HG03103 (cell line): ENCODE measurements around the gene PAPPA.

ENCODE experiments used
- ATAC-seq: cut with Tn5 transposase; IDR thresholded peaks from one replicate; pipeline ENCODE4 v1.9.1; 2021; ENCODE audit warnings: low read depth; ENCODE audit not compliant: unreplicated experiment

PAPPA gene

GRCh38 chr9:116219686-116220085 is 66.1 kb downstream of the PAPPA start:
- no peak for ATAC-seq

GRCh38 chr9:116223926-116224325 is 70.3 kb downstream of the PAPPA start:
- ATAC-seq = no peak

GRCh38 chr9:116230051-116230632 is 76.6 kb downstream of the PAPPA start:
- no peak for ATAC-seq

DNA sequence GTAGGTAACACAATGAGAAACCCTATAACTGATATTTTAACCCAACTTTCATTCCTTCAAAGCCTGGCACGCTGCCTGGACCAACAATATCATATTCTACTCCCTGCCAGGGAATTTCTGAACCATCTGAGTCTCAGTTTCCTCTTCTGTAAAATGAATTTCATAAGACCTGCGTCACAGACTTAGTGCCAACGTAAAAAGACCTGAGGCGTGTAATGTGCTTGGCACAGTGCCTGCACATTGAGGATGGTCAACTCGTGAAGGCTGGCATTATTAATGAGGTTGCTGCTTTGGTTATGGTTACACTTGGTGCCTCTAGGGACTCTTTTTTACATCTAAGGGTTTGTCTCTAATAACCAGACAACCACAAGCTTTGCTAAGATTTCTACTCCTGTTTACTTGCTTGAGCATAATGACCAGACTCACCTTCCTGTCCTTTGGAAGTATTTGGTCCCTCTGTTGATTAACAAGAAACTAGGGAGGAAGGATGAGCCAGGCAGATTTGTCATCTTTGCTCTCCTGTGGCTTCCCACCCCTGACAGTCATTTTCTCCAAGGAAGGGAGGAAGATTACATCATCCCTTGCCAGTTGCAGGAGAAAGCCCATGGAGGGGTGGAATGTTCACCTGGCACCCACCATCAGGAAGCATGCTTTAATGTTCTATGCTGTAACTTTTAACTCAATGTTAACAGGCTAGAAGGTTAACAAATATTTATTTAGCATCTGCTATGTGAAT is 79.0 kb downstream of the PAPPA start:
- ATAC-seq = no peak

GRCh38 chr9:116233160-116233530 is 79.6 kb downstream of the PAPPA start:
- no peak for ATAC-seq

- ATAC-seq = no peak
Observed at GRCh38 chr9:116234081-116234480, 80.5 kb downstream of the PAPPA start.

GRCh38 chr9:116236979-116237378 is 83.4 kb downstream of the PAPPA start:
- ATAC-seq = no peak

DNA sequence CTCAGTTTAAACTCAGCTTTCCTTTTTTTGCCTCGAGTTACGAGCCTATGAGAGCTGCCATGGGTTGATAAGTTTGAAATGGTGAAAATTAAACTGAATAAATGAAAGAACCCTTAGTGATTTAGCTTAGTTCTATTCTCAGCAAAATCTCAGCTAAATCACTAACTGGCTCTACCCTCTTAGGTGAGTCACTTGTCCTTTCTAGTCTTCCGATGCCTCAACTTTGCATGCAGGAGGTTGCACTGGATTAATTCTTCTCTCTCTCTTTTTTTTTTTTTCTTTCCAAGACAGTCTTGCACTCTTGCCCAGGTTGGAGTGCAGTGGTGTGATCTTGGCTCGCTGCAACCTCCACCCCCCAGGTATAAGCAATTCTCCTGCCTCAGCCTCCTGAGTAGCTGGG is 83.9 kb downstream of the PAPPA start:
- ATAC-seq = no peak

- no peak for ATAC-seq
Observed at GRCh38 chr9:116238225-116238624, 84.6 kb downstream of the PAPPA start.

- ATAC-seq = no peak
Observed at GRCh38 chr9:116238776-116239340, 85.3 kb downstream of the PAPPA start.

- no peak for ATAC-seq
Observed at GRCh38 chr9:116243708-116244107, 90.1 kb downstream of the PAPPA start.

DNA sequence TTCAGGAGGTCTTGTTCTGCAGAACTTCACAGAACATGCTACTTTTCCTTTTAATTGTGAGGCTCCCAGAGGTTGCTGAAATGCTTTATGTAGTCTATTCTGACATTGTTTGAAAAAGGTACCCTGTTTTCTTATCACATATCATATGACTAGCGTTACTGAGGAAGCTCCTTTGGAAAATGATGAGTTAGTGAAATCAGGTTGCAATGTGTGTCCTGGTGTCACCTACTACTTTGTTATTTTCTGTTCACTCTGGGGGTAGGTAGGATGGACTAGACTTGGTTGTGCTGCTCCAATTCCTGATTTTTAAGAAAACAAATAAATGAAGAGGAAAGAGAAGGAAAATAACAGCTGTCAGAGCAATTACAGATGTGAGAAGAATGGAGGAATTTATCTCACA is 93.7 kb downstream of the PAPPA start:
- no peak for ATAC-seq

- no peak for ATAC-seq
Observed at GRCh38 chr9:116247791-116248374, 94.3 kb downstream of the PAPPA start.

GRCh38 chr9:116250891-116251290 is 97.3 kb downstream of the PAPPA start:
- no peak for ATAC-seq

- ATAC-seq = no peak
Observed at GRCh38 chr9:116251366-116251765, 97.8 kb downstream of the PAPPA start.

DNA sequence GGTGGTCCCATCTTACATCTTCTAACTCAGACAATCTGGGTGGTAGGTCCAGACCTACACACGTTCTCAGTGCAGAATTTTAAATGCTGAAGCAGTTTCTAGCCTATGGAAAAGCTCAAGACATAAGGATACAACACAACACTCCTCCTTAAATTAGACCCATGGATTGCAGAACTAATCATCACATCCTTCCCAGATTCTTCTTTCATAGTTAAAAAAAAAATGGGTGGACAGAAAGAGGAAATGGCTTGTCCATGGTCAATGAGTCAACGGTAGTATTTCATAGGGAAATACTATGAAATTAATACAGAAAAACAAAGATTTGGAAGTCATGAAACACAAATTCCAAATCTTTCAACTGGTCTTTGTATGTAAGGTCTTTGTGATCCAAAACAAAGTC is 106.9 kb downstream of the PAPPA start:
- no peak for ATAC-seq

DNA sequence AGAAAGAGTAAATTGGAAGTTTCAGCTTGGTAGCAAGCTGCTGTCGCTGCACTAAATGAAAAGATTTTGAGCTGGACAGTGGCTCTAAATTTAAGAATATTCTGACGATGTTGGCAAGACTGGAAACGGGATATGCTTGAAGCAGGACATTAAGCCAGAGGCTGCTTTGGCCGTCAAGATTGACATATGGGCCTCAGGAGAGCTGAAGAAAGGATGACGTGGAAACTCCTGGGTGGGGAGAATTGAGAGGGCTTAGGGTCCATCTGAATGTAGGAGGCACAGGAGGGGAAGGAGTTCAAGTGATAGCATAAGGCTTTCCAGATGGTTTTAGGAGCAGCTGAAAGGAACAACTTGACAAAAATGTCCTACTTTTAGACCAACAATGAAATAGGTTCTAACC is 108.9 kb downstream of the PAPPA start:
- ATAC-seq = no peak

GRCh38 chr9:116264361-116264760 is 110.8 kb downstream of the PAPPA start:
- no peak for ATAC-seq

DNA sequence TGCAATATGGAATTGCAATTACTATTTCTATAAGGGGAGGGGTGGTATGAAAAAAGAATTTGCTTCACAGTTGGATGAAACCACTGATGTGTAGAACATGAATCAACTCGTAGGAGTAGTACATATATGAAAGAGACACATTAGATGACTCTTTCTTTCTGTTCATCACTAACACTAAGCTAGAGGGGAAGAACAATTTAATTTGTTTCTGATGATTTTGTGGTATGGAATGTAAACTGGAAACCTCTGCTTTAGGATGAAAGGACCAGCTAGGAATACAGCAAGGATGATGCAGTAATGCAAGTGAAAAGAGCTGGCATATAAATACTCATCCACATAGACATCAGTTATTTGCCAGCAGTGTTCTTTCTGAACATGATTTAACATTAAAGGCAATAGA is 113.4 kb downstream of the PAPPA start:
- ATAC-seq = no peak

DNA sequence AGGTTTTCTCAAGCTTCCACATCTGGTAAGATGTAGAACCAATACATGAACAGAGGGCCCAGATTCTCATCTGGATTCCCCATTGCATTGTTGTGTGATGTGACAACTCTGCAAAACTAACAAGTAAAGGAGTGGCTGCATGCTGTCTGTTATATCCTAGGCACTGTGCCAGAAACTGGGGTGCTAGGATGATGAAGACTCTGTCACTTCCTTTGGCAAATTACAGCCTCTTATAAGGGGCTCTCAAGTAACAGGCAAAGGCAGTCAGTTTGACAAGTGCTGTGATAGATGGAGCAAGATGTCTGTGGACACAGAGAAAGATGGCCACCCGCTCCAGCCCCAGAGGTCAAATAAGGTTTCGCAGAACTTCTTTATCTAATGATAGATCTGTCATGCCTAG is 115.7 kb downstream of the PAPPA start:
- no peak for ATAC-seq

DNA sequence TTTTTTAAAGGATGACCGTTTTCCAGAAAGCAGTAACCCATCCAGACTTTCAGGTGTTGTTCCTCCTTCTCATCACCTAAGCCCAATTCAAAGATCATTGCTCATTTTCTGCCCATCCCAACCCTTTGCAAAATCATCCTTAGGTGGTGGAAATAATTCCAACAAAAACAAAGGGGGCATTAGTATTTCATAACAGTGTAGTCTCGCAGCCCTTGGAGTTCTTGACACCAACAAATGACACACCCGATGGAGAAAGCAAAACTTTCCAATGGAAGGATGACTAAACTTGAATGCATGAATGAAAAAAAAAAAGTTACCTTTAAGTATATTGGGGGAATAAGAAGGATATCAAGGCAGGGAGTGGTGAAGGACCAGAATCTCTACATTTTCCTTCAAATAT is 117.0 kb downstream of the PAPPA start:
- no peak for ATAC-seq

DNA sequence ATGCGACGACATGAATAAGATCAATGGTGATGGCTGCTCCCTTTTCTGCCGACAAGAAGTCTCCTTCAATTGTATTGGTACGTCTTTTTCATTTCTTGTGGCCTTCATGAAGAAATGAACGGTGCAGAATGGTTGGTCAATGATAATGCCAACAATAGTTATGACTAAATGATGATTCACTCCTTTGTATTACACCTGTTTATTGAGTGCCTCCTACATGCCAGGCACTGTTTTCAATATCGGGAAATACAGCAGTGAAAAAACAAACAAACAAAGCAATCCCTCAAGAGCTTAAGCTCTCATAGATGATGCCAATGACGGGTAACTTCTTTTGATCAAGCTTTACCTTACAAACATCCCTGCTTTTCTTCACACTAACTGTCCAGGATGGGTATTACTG is 117.7 kb downstream of the PAPPA start:
- no peak for ATAC-seq
